GM23248 (cell line): Measurements from ENCODE around the gene AEBP1. TPM values are rescaled to one million over a fixed set of nuclear protein-coding genes. Genes with fewer than 3 reads are reported as not detected.

Experiments used
- DNase-seq: peaks from one replicate; pipeline ENCODE4 v3.0.0-alpha.2; 2015
- H2AFZ ChIP-seq: fragments of 200-600 bp; sonication (generic); 2 replicates; pipeline ENCODE4 v1.6.1; 2016; ENCODE audit warnings: antibody characterized with exemption
- H3F3A ChIP-seq: fragments of 200-600 bp; sonication (generic); 2 replicates; pipeline ENCODE4 v1.6.1; 2016; ENCODE audit warnings: mild to moderate bottlenecking, antibody characterized with exemption, mixed run types; ENCODE audit not compliant: insufficient read depth
- H3K27ac ChIP-seq: fragments of 200-600 bp; sonication (generic); 2 replicates; pipeline ENCODE4 v1.5.1; 2016; ENCODE audit warnings: mild to moderate bottlenecking
- H3K27me3 ChIP-seq: fragments of 200-600 bp; sonication (generic); replicated peaks from 2 replicates; pipeline ENCODE4 v1.6.1; 2016; ENCODE audit warnings: mild to moderate bottlenecking; ENCODE audit not compliant: insufficient read depth
- H3K36me3 ChIP-seq: fragments of 200-600 bp; sonication (generic); 2 replicates; pipeline ENCODE4 v1.6.1; 2016; ENCODE audit warnings: low read depth, mild to moderate bottlenecking
- H3K4me1 ChIP-seq: fragments of 200-600 bp; sonication (generic); 2 replicates; pipeline ENCODE4 v1.6.1; 2016; ENCODE audit warnings: mild to moderate bottlenecking; ENCODE audit not compliant: insufficient read depth
- H3K4me2 ChIP-seq: fragments of 200-600 bp; sonication (generic); one replicate; pipeline ENCODE4 v1.6.1; 2016; ENCODE audit warnings: mild to moderate bottlenecking; ENCODE audit not compliant: unreplicated experiment
- H3K4me3 ChIP-seq: fragments of 200-600 bp; sonication (generic); 2 replicates; pipeline ENCODE4 v1.5.1; 2016; ENCODE audit warnings: mild to moderate bottlenecking
- H3K79me2 ChIP-seq: fragments of 200-600 bp; sonication (generic); 2 replicates; pipeline ENCODE4 v1.6.1; 2016; ENCODE audit warnings: mild to moderate bottlenecking; ENCODE audit not compliant: insufficient read depth
- H3K9ac ChIP-seq: fragments of 200-600 bp; sonication (generic); 2 replicates; pipeline ENCODE4 v1.6.1; 2016; ENCODE audit warnings: mild to moderate bottlenecking
- H3K9me2 ChIP-seq: fragments of 200-600 bp; sonication (generic); 2 replicates; pipeline ENCODE4 v1.6.1; 2016; ENCODE audit warnings: mixed run types, mild to moderate bottlenecking, moderate library complexity; ENCODE audit not compliant: insufficient read depth
- H3K9me3 ChIP-seq: fragments of 200-600 bp; sonication (generic); one replicate; pipeline ENCODE4 v1.6.1; 2017; ENCODE audit warnings: low read depth
- H4K20me1 ChIP-seq: fragments of 200-600 bp; sonication (generic); 2 replicates; pipeline ENCODE4 v1.6.0; 2016; ENCODE audit not compliant: insufficient read depth
- EZH2 ChIP-seq: fragments of 200-600 bp; sonication (generic); IDR thresholded peaks from 2 replicates; pipeline ENCODE4 v1.6.1; 2018; ENCODE audit warnings: antibody characterized with exemption, mild to moderate bottlenecking; ENCODE audit not compliant: insufficient read depth, poor library complexity, severe bottlenecking
- EZH2phosphoT487 ChIP-seq: fragments of 200-600 bp; sonication (generic); IDR thresholded peaks from 2 replicates; pipeline ENCODE4 v1.6.1; 2018; ENCODE audit warnings: antibody characterized with exemption, moderate library complexity, mild to moderate bottlenecking, low read depth; ENCODE audit not compliant: insufficient read depth
- WGBS, 2 experiments: methylation state at CpG; one replicate each; pipeline ENCODE4 v1.1.6; 2015 to 2017; ENCODE audit warnings: low lambda C conversion rate in 2 of 2, low coverage in 1 of 2; ENCODE audit errors: missing lambda C conversion rate in 2 of 2; 5-methylcytosine and 5-hydroxymethylcytosine counted together
- in situ Hi-C: fragments of 300-500 bp; cut with MboI; formaldehyde crosslinking; loops from 2 replicates; pipeline ENCODE4 v1.15.0; 2020
- polyA plus RNA-seq: library from polyadenylated mRNA; unstranded; fragments of >200 nt; fragmentation: Nextera tagmentation; extraction: Ambion mirVana; gene quantifications from 2 replicates; pipeline ENCODE4 v1.2.1, GENCODE V29; 2016
- total RNA-seq: library from RNA; depleted of rRNA; stranded (reverse); fragments of >200 nt; shearing (Covaris generic); gene quantifications from 2 replicates; pipeline ENCODE4 v1.2.3, GENCODE V29; 2014

The AEBP1 gene
- total and polyA plus RNA-seq, 2 experiments from 2014 or later, result 46.6 to 53.0 TPM

DNA sequence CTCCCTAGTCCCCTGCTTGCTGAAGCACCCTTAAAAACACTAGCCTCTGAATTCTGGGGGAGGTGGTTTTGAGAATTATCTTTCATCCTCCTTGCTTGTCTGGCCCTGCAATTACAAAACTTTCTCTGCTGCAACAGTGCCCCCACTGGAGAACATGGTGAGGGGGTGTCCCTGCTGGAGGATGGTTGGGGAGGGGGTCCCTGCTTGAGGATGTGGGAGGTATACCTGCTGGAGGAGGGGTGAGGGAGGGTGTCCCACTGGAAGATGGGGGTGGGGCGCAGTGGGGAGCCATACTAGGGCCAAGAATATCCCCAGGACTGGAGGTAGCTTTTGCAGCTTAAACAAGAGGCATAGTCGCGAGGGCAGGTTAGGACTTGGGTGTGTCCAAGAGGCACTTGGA lies 18.6 kb upstream of the AEBP1 start:
- DNase-seq, result no peak
- Histone ChIP-seq H3K79me2 (peaks cover 15% of the 10 kb centered on the region), H3K9me2 (no peaks in the 10 kb centered on the region), H3F3A (peaks cover 52% of the 10 kb centered on the region), H3K9me3 (no peaks in the 10 kb centered on the region), H3K27me3 (no peaks in the 10 kb centered on the region), H3K4me1 (peaks cover 63% of the 10 kb centered on the region), H3K4me2 (no peak overlapping the region), H3K27ac (peak overlapping the region; percentile 56), H4K20me1 (no peaks in the 10 kb centered on the region), H3K9ac (peak overlapping the region; percentile 51; the same call in 1 of the 2 replicates), H2AFZ (peak overlapping the region; percentile 33; the same call in 1 of the 2 replicates), H3K36me3 (no peaks in the 10 kb centered on the region), H3K4me3 (no peak overlapping the region)
- in situ Hi-C loops, result loop anchor here (5.0 kb wide), 1 partner anchor 52 kb away; no protein-coding TSS in a partner anchor
- WGBS, 2 experiments, result 97 to 100% methylated on average over 2 to 3 of the region's 3 CpGs
- no peak for TF ChIP-seq EZH2
- no peak for TF ChIP-seq EZH2phosphoT487

- Histone ChIP-seq H3K4me2 (no peak overlapping the region), H3K9me3 (no peaks in the 10 kb centered on the region), H4K20me1 (no peaks in the 10 kb centered on the region), H3K79me2 (peaks cover 4% of the 10 kb centered on the region), H3K9ac (peak overlapping the region; percentile 79; the same call in 1 of the 2 replicates), H3K36me3 (no peaks in the 10 kb centered on the region), H3K4me1 (peaks cover 55% of the 10 kb centered on the region), H3K27me3 (no peaks in the 10 kb centered on the region), H3K4me3 (no peak overlapping the region), H3F3A (peaks cover 52% of the 10 kb centered on the region), H2AFZ (no peak overlapping the region), H3K27ac (peak overlapping the region; percentile 99), H3K9me2 (no peaks in the 10 kb centered on the region)
- TF ChIP-seq EZH2 (no peak), EZH2phosphoT487 (no peak)
- DNase-seq, result no peak
- in situ Hi-C loops, result loop anchor here (5.0 kb wide), 1 partner anchor 51 kb away; no protein-coding TSS in a partner anchor
- WGBS, 2 experiments, result 99 to 100% methylated on average over 3 of the region's 3 CpGs
Measured at GRCh38 chr7:44086627-44087026, 17.5 kb upstream of the AEBP1 start.

GRCh38 chr7:44087911-44088838 lies 16.0 kb upstream of the AEBP1 start:
- Histone ChIP-seq H4K20me1 (no peaks in the 10 kb centered on the region), H3K4me1 (peaks cover 53% of the 10 kb centered on the region), H3K9ac (peak overlapping the region; percentile 79)

GRCh38 chr7:44093102-44093641 lies 11.0 kb upstream of the AEBP1 start:
- Histone ChIP-seq H3K27me3 (no peaks in the 10 kb centered on the region), H3K9ac (no peak overlapping the region), H3K9me2 (no peaks in the 10 kb centered on the region), H3K27ac (no peak overlapping the region), H3K36me3 (no peaks in the 10 kb centered on the region), H3K9me3 (no peaks in the 10 kb centered on the region), H3F3A (peaks cover 19% of the 10 kb centered on the region), H3K4me2 (no peak overlapping the region), H3K79me2 (no peaks in the 10 kb centered on the region), H3K4me3 (no peak overlapping the region), H3K4me1 (peaks cover 23% of the 10 kb centered on the region), H2AFZ (no peak overlapping the region), H4K20me1 (no peaks in the 10 kb centered on the region)
- no peak for TF ChIP-seq EZH2
- no peak for TF ChIP-seq EZH2phosphoT487
- WGBS, 2 experiments, result 84 to 87% methylated on average over 6 of the region's 6 CpGs
- no peak for DNase-seq
- in situ Hi-C loops, result no loop called here

More at GRCh38 chr7:44087911-44088838, 16.0 kb upstream of the AEBP1 start:
- WGBS, 2 experiments, result 2% methylated on average over 19 to 20 of the region's 20 CpGs
- Histone ChIP-seq H2AFZ (peak overlapping the region; percentile 18), H3K36me3 (no peaks in the 10 kb centered on the region), H3K27ac (peak overlapping the region; percentile 99), H3K79me2 (no peaks in the 10 kb centered on the region), H3K4me3 (peak overlapping the region; percentile 25; the same call in 1 of the 2 replicates), H3K9me3 (no peaks in the 10 kb centered on the region), H3K27me3 (no peaks in the 10 kb centered on the region), H3K4me2 (peak overlapping the region; percentile 44), H3K9me2 (no peaks in the 10 kb centered on the region), H3F3A (peaks cover 49% of the 10 kb centered on the region)
- DNase-seq, result peak; percentile 96
- no peak for TF ChIP-seq EZH2phosphoT487
- no peak for TF ChIP-seq EZH2
- in situ Hi-C loops, result loop anchor here (5.0 kb wide), 1 partner anchor 49 kb away; no protein-coding TSS in a partner anchor
